Liver (tissue), 3 donors: ENCODE measurements around the gene ZNF74.

Experiments
- CTCF ChIP-seq: fragments of 150-350 bp; IDR thresholded peaks from 2 replicates; pipeline ENCODE4 v1.5.1; 2017; ENCODE audit warnings: improper control_type of control experiment, low read depth, low read length; ENCODE audit not compliant: missing input control
- EGR1 ChIP-seq, 2 donors: IDR thresholded peaks; 2 replicates each; pipeline ENCODE4 v1.6.1; 2016 to 2018; ENCODE audit warnings: antibody characterized with exemption in 2 of 2, low read depth in 2 of 2
- GABPA ChIP-seq, 2 donors: IDR thresholded peaks in 1 of 2; conservative IDR thresholded peaks in 1 of 2; 2 replicates each; pipeline ENCODE4 v1.6.1; 2016; ENCODE audit warnings: antibody characterized with exemption in 2 of 2, mild to moderate bottlenecking in 1 of 2, moderate library complexity in 1 of 2
- RAD21 ChIP-seq, 2 donors: IDR thresholded peaks; 2 replicates each; pipeline ENCODE4 v1.6.1; 2016; ENCODE audit warnings: antibody characterized with exemption in 2 of 2, mild to moderate bottlenecking in 2 of 2
- ZBTB33 ChIP-seq: IDR thresholded peaks from 2 replicates; pipeline ENCODE4 v1.6.1; 2016; ENCODE audit warnings: antibody characterized with exemption
- donor health status: healthy.
- donor health status: healthy.

GRCh38 chr22:20423008-20423905 is 29.3 kb downstream of the ZNF74 start:
- TF ChIP-seq CTCF (no peak), EGR1 (IDR thresholded peaks at IDR 0.05; ENCODE audit: low read depth in 2 of 2) (no peak), RAD21 (IDR thresholded peaks at IDR 0.05) (peak in 1 of 2 donors; percentile 47), GABPA (IDR thresholded peaks at IDR 0.05 in 1 of 2, conservative IDR thresholded peaks at IDR 0.05 in 1 of 2) (no peak), ZBTB33 (no peak)
